HepG2 (cell line): Measurements from ENCODE around the gene UAP1L1. TPM values are rescaled to one million over a fixed set of nuclear protein-coding genes. Genes with fewer than 3 reads are reported as not detected.

ENCODE experiments used
- ADNP ChIP-seq: sonication (generic); formaldehyde crosslinking; IDR thresholded peaks from 2 replicates; pipeline ENCODE4 v1.4.0; 2020; ENCODE audit warnings: missing genetic modification reagents
- ATRX ChIP-seq: sonication (generic); formaldehyde crosslinking; IDR thresholded peaks from 2 replicates; pipeline ENCODE4 v1.4.0; 2020; ENCODE audit warnings: missing genetic modification reagents, borderline replicate concordance
- CREBL2 ChIP-seq: sonication (generic); formaldehyde crosslinking; IDR thresholded peaks from 2 replicates; pipeline ENCODE4 v1.8.1; 2023; ENCODE audit warnings: missing genetic modification reagents, mild to moderate bottlenecking, borderline replicate concordance
- CREM ChIP-seq, 2 experiments: sonication (generic) in 1 of 2; formaldehyde crosslinking in 1 of 2; IDR thresholded peaks; 2 replicates each; pipeline versions ENCODE4 v1.4.0 to v1.6.1; 2016 to 2020; ENCODE audit warnings: antibody characterized with exemption in 1 of 2, mild to moderate bottlenecking in 1 of 2, missing genetic modification reagents in 1 of 2
- DPF2 ChIP-seq: sonication (generic); formaldehyde crosslinking; IDR thresholded peaks from 2 replicates; pipeline ENCODE4 v1.4.0; 2020; ENCODE audit warnings: mild to moderate bottlenecking, low read depth, missing genetic modification reagents, borderline replicate concordance
- EZH2 ChIP-seq: conservative IDR thresholded peaks from 2 replicates; pipeline ENCODE4 v1.6.1; 2012; ENCODE audit warnings: mild to moderate bottlenecking, low read depth, low read length, moderate library complexity
- FOXP4 ChIP-seq: sonication (generic); formaldehyde crosslinking; IDR thresholded peaks from 2 replicates; pipeline ENCODE4 v1.4.0; 2020; ENCODE audit warnings: missing genetic modification reagents
- MAF1 ChIP-seq: sonication (generic); formaldehyde crosslinking; IDR thresholded peaks from 2 replicates; pipeline ENCODE4 v1.5.0; 2020; ENCODE audit warnings: missing genetic modification reagents, borderline replicate concordance
- MED13 ChIP-seq: sonication (generic); formaldehyde crosslinking; IDR thresholded peaks from 2 replicates; pipeline ENCODE4 v1.5.0; 2020; ENCODE audit warnings: missing genetic modification reagents
- MLX ChIP-seq: IDR thresholded peaks from 2 replicates; pipeline ENCODE4 v1.6.1; 2016
- SRY ChIP-seq: sonication (generic); formaldehyde crosslinking; IDR thresholded peaks from 2 replicates; pipeline ENCODE4 v1.8.0; 2022; ENCODE audit warnings: mild to moderate bottlenecking, missing genetic modification reagents
- TBL1XR1 ChIP-seq: fragments of 150-350 bp; IDR thresholded peaks from 2 replicates; pipeline ENCODE4 v1.6.1; 2014; ENCODE audit warnings: borderline replicate concordance, low read length; ENCODE audit not compliant: partially characterized antibody
- TOE1 ChIP-seq: sonication (generic); formaldehyde crosslinking; IDR thresholded peaks from 2 replicates; pipeline ENCODE4 v1.4.0; 2020; ENCODE audit warnings: mild to moderate bottlenecking, missing genetic modification reagents
- ZBTB37 ChIP-seq: sonication (generic); formaldehyde crosslinking; IDR thresholded peaks from 2 replicates; pipeline ENCODE4 v1.4.0; 2020; ENCODE audit warnings: mild to moderate bottlenecking, missing genetic modification reagents
- ZMYM4 ChIP-seq: sonication (generic); formaldehyde crosslinking; IDR thresholded peaks from 2 replicates; pipeline ENCODE4 v1.8.1; 2023; ENCODE audit warnings: mild to moderate bottlenecking, missing genetic modification reagents
- ZNF225 ChIP-seq: sonication (generic); formaldehyde crosslinking; IDR thresholded peaks from 2 replicates; pipeline ENCODE4 v1.4.0; 2020; ENCODE audit warnings: mild to moderate bottlenecking, missing genetic modification reagents
- ZNF326 ChIP-seq: sonication (generic); formaldehyde crosslinking; IDR thresholded peaks from 2 replicates; pipeline ENCODE4 v1.4.0; 2020; ENCODE audit warnings: missing genetic modification reagents, borderline replicate concordance
- ZNF354B ChIP-seq: sonication (generic); formaldehyde crosslinking; IDR thresholded peaks from 2 replicates; pipeline ENCODE4 v1.8.0; 2022; ENCODE audit warnings: mild to moderate bottlenecking, missing genetic modification reagents
- ZNF598 ChIP-seq: sonication (generic); formaldehyde crosslinking; IDR thresholded peaks from 2 replicates; pipeline ENCODE4 v1.5.1; 2020; ENCODE audit warnings: mild to moderate bottlenecking, missing genetic modification reagents, borderline replicate concordance
- ZNF629 ChIP-seq: sonication (generic); formaldehyde crosslinking; conservative IDR thresholded peaks from 2 replicates; pipeline ENCODE4 v1.5.0; 2020; ENCODE audit warnings: missing genetic modification reagents
- ZNF652 ChIP-seq: IDR thresholded peaks from 2 replicates; pipeline ENCODE4 v1.6.1; 2016; ENCODE audit warnings: low read depth, borderline replicate concordance
- ZNF772 ChIP-seq: sonication (generic); formaldehyde crosslinking; IDR thresholded peaks from 2 replicates; pipeline ENCODE4 v1.5.0; 2020; ENCODE audit warnings: mild to moderate bottlenecking, missing genetic modification reagents
- ZNF891 ChIP-seq: sonication (generic); formaldehyde crosslinking; IDR thresholded peaks from 2 replicates; pipeline ENCODE4 v1.5.0; 2020; ENCODE audit warnings: mild to moderate bottlenecking, missing genetic modification reagents
- polyA plus RNA-seq, 8 experiments: library from polyadenylated mRNA; depleted of rRNA in 3 of 8; stranded (reverse) in 7 of 8; unstranded in 1 of 8; fragments of >200 nt; fragmentation: Illumina TruSeq in 4 of 8; extraction: Trizol in 4 of 8; gene quantifications; 2 replicates each; pipeline versions ENCODE4 v1.2.1 to v1.2.3, GENCODE V29; 2011 to 2016; ENCODE audit warnings: low read depth in 4 of 8, missing spikeins in 1 of 8, mixed read lengths in 1 of 8; ENCODE audit not compliant: insufficient read depth in 1 of 8
- total RNA-seq, 5 experiments: library from RNA; depleted of rRNA; stranded (reverse); fragments of >200 nt; fragmentation: Illumina TruSeq; extraction: Trizol; gene quantifications; 2 replicates each; pipeline ENCODE4 v1.2.3, GENCODE V29; 2016; ENCODE audit warnings: low read depth in 1 of 5

UAP1L1 gene
- total and polyA plus RNA-seq, 2 of the 13 experiments (the other 11 are each of a cell fraction or from before 2014, with no cell fraction given): 5.4 to 6.4 TPM

GRCh38 chr9:137029058-137029936, 48.0 kb upstream of the UAP1L1 start (continued):
- TF ChIP-seq ZNF629 (CRISPR knock-in tag): peak; percentile 83
- no peak for TF ChIP-seq ZNF354B (CRISPR knock-in tag)
- TF ChIP-seq ZMYM4 (CRISPR knock-in tag): no peak
- TF ChIP-seq SRY (CRISPR knock-in tag): no peak
- no peak for TF ChIP-seq TBL1XR1
- TF ChIP-seq FOXP4 (CRISPR knock-in tag): no peak
- no peak for TF ChIP-seq CREBL2
- no peak for TF ChIP-seq MAF1 (CRISPR knock-in tag)
- no peak for TF ChIP-seq DPF2 (CRISPR knock-in tag)
- no peak for TF ChIP-seq MLX (CRISPR knock-in tag)
- no peak for TF ChIP-seq EZH2
- no peak; the same call in 1 of the 2 replicates for TF ChIP-seq ZNF225
- TF ChIP-seq ZNF891 (CRISPR knock-in tag): 0 out of 2 replicates have a peak, but pooled peaks have one; percentile 18
- TF ChIP-seq ZNF598 (CRISPR knock-in tag): no peak
- 0 out of 2 replicates have a peak, but pooled peaks have one; percentile 4 for TF ChIP-seq CREM (IDR thresholded peaks at IDR 0.05)
- no peak for TF ChIP-seq CREM (CRISPR knock-in tag; IDR thresholded peaks at IDR 0.05)
- TF ChIP-seq ATRX (CRISPR knock-in tag): no peak
- no peak for TF ChIP-seq TOE1 (CRISPR knock-in tag)
- TF ChIP-seq ZBTB37 (CRISPR knock-in tag): no peak
- no peak for TF ChIP-seq ZNF652
- no peak for TF ChIP-seq MED13
- TF ChIP-seq ZNF772 (CRISPR knock-in tag): no peak
- TF ChIP-seq ADNP: no peak
- TF ChIP-seq ZNF326 (CRISPR knock-in tag): no peak
